Esophagus muscularis mucosa (tissue), 2 donors: ENCODE results near the gene FOXJ1.

ENCODE experiments used
- POLR2A ChIP-seq: fragments of 450-650 bp; IDR thresholded peaks from one replicate; pipeline ENCODE4 v1.6.1; 2017; ENCODE audit warnings: antibody characterized with exemption, moderate library complexity, mild to moderate bottlenecking, low read depth
- POLR2AphosphoS5 ChIP-seq, 2 donors: sonication (generic); formaldehyde crosslinking; IDR thresholded peaks; one replicate each; pipeline ENCODE4 v1.6.1; 2017; ENCODE audit warnings: antibody characterized with exemption in 2 of 2

GRCh38 chr17:76088868-76089576, 52.0 kb downstream of the FOXJ1 start:
- TF ChIP-seq POLR2AphosphoS5 (IDR thresholded peaks at IDR 0.05) (no peak), POLR2A (no peak)
